H1 (cell line): ENCODE measurements around the gene PRKCH. TPM values are rescaled to one million over a fixed set of nuclear protein-coding genes. Genes with fewer than 3 reads are reported as not detected.

ENCODE experiments used
- ASH2L ChIP-seq: fragments of 200-600, 300-600 bp; sonication (generic); IDR thresholded peaks from one replicate; pipeline ENCODE4 v1.7.1; 2017; ENCODE audit warnings: low read length
- BACH1 ChIP-seq: IDR thresholded peaks from 2 replicates; pipeline ENCODE4 v1.6.1; 2012; ENCODE audit warnings: low read length, improper control_type of control experiment
- CBX8 ChIP-seq: fragments of 300-800, 300-1000 bp; sonication (generic); IDR thresholded peaks from 2 replicates; pipeline ENCODE4 v1.7.1; 2016; ENCODE audit warnings: low read depth, low read length, borderline replicate concordance
- CTBP2 ChIP-seq: IDR thresholded peaks from 2 replicates; pipeline ENCODE4 v1.7.0; 2011; ENCODE audit warnings: borderline replicate concordance, mild to moderate bottlenecking, moderate library complexity, mixed read lengths, low read length; ENCODE audit not compliant: insufficient read depth, insufficient read length
- KDM5A ChIP-seq: fragments of 200-600 bp; IDR thresholded peaks from 2 replicates; pipeline ENCODE4 v1.7.1; 2012; ENCODE audit warnings: mild to moderate bottlenecking, low read length, inconsistent platforms, mixed read lengths
- RAD21 ChIP-seq, 2 experiments: IDR thresholded peaks in 1 of 2; conservative IDR thresholded peaks in 1 of 2; 2 replicates each; pipeline ENCODE4 v1.6.1; 2011; ENCODE audit warnings: low read depth in 2 of 2, low read length in 2 of 2, improper control_type of control experiment in 1 of 2, inconsistent platforms in 1 of 2, mild to moderate bottlenecking in 1 of 2, moderate library complexity in 1 of 2
- RXRA ChIP-seq: IDR thresholded peaks from 2 replicates; pipeline ENCODE4 v1.6.1; 2011; ENCODE audit warnings: low read depth, mild to moderate bottlenecking, low read length, moderate library complexity; ENCODE audit not compliant: insufficient read depth
- TEAD4 ChIP-seq: IDR thresholded peaks from 2 replicates; pipeline ENCODE4 v1.6.1; 2012; ENCODE audit warnings: low read depth, low read length, inconsistent platforms, mixed read lengths
- polyA plus RNA-seq, 7 experiments: library from polyadenylated mRNA; depleted of rRNA in 3 of 7; stranded (reverse) in 5 of 7; unstranded in 2 of 7; fragments of >200 nt in 5 of 7; fragments of 200-250 nt in 2 of 7; gene quantifications; 1 replicate in 5 of 7; 2 replicates in 1 of 7; 4 replicates in 1 of 7; pipeline versions ENCODE4 v1.2.1 to v1.2.3, GENCODE V29; 2011 to 2013; ENCODE audit warnings: missing spikeins in 2 of 7, mixed read lengths in 2 of 7
- total RNA-seq: library from RNA; stranded (reverse); fragmentation: NEBNext Ultra II Directional; extraction: Animal tissue kit (Norgen Biotek cat#: 25700); gene quantifications from 2 replicates; pipeline ENCODE4 v1.2.1, GENCODE V29; 2021
- TF ChIP-seq, protein P1 (sequence below): IDR thresholded peaks from 2 replicates; pipeline ENCODE4 v1.6.1; 2012; ENCODE audit warnings: low read length, inconsistent platforms

Gene PRKCH
- total and polyA plus RNA-seq, 2 of the 8 experiments (the other 6 are each of a cell fraction or from before 2014, with no cell fraction given) = 6.4 to 7.0 TPM

DNA sequence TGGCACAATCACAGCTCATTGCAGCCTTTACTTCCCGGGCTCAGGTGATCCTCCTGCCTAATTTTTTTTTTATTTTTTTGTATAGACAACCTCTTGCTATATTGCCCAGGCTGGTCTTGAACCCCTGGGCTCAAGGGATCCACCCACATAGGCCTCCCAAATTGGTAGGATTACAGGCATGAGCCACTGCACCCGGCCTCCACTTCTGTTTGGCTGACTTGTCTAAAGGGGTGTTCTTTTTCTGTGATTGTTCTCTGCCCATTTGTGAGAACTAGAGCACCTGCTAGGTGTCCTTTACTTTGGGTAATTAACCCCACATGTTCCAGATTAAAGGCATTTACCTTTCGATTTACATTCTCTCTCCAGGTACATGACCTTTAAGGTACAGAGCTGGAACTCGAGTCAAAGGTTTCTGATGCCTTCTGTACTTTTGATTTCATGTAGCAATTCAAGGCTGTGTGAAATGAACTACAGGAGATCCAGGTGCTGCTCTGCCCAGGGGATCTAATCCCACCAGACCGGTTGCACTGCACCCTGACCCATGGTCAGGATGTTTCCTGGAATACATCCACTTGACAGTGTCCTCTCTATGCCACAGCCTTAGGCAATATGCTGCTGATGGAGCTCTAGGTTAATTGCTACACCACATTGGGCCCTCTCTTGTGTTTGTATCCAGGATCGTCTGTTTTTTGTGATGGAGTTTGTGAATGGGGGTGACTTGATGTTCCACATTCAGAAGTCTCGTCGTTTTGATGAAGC lies 163.6 kb downstream of the PRKCH start (continued):
- TF ChIP-seq ASH2L (no peak), KDM5A (no peak), CBX8 (no peak), RXRA (no peak), CTBP2 (no peak), RAD21 (IDR thresholded peaks at IDR 0.05 in 1 of 2, conservative IDR thresholded peaks at IDR 0.05 in 1 of 2; ENCODE audit: low read depth in 2 of 2, low read length in 2 of 2) (no peak), BACH1 (no peak), TEAD4 (no peak)
- TF ChIP-seq, protein P1, sequence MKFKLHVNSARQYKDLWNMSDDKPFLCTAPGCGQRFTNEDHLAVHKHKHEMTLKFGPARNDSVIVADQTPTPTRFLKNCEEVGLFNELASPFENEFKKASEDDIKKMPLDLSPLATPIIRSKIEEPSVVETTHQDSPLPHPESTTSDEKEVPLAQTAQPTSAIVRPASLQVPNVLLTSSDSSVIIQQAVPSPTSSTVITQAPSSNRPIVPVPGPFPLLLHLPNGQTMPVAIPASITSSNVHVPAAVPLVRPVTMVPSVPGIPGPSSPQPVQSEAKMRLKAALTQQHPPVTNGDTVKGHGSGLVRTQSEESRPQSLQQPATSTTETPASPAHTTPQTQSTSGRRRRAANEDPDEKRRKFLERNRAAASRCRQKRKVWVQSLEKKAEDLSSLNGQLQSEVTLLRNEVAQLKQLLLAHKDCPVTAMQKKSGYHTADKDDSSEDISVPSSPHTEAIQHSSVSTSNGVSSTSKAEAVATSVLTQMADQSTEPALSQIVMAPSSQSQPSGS = no peak
- TF ChIP-seq, all 59 proteins: peak for 0
